GM12878 (cell line): Measurements from ENCODE around the gene LRP1. TPM values are rescaled to one million over a fixed set of nuclear protein-coding genes. Genes with fewer than 3 reads are reported as not detected.

Experiments
- ATAC-seq: fragments of 200-7000 bp; cut with Tn5 transposase; 3 replicates; pipeline ENCODE4 v1.9.1; 2020; ENCODE audit warnings: mild to moderate bottlenecking, moderate library complexity
- BruUV-seq: library from RNA; stranded (reverse); fragments of 400-500 nt; replicated peaks from 2 replicates; lab custom pipeline; 2021; lab: Mats Ljungman, UMichigan
- CTCF ChIA-PET: fragments of 300-600 bp; sonication (Branson Sonifier 250); formaldehyde crosslinking; extraction: SDS; loops from one replicate; lab custom pipeline; 2021; ENCODE audit warnings: inconsistent platforms; lab: Yijun Ruan, JAX
- POLR2A ChIA-PET: fragments of 350-600 bp; formaldehyde crosslinking; extraction: SDS; loops from one replicate; lab custom pipeline; 2021; ENCODE audit warnings: inconsistent platforms; lab: Charles Lee
- RAD21 ChIA-PET: fragments of 300-600 bp; sonication (Branson Sonifier 250); formaldehyde crosslinking; loops from one replicate; lab custom pipeline; 2023; ENCODE audit warnings: antibody characterized with exemption; ENCODE audit not compliant: unreplicated experiment; lab: Charles Lee
- SMC1A ChIA-PET: fragments of 300-600 bp; sonication (Branson Sonifier 250); formaldehyde crosslinking; loops from one replicate; lab custom pipeline; 2023; ENCODE audit not compliant: unreplicated experiment, uncharacterized antibody; lab: Charles Lee
- DNase-seq: peaks from one replicate; pipeline ENCODE4 v3.0.0-alpha.2; 2011; ENCODE audit warnings: low read depth, low spot score
- FAIRE-seq: peaks from 3 replicates; lab custom pipeline; 2011; peaks lifted over from hg19 to GRCh38; lab: Jason Lieb, UNC
- H2AFZ ChIP-seq: 2 replicates; pipeline ENCODE4 v1.6.0; 2011; ENCODE audit warnings: low read depth, low read length, control low read depth; ENCODE audit not compliant: control insufficient read depth
- H3K27ac ChIP-seq: 2 replicates; pipeline ENCODE4 v1.5.1; 2011; ENCODE audit warnings: control low read depth; ENCODE audit not compliant: control insufficient read depth, insufficient read depth
- H3K27me3 ChIP-seq, 2 experiments: replicated peaks in 1 of 2; 2 replicates each; pipeline versions ENCODE4 v1.6.0 to v1.6.1; 2011; ENCODE audit warnings: low read length in 1 of 2; ENCODE audit not compliant: control insufficient read depth in 2 of 2, insufficient read depth in 2 of 2
- H3K36me3 ChIP-seq, 2 experiments: 2 replicates each; pipeline ENCODE4 v1.5.1; 2011; ENCODE audit warnings: low read length in 1 of 2; ENCODE audit not compliant: control insufficient read depth in 2 of 2, insufficient read depth in 2 of 2
- H3K4me1 ChIP-seq: 2 replicates; pipeline ENCODE4 v1.6.1; 2011; ENCODE audit warnings: mild to moderate bottlenecking, low read length, moderate library complexity, mixed read lengths; ENCODE audit not compliant: control insufficient read depth, insufficient read depth
- H3K4me2 ChIP-seq: 2 replicates; pipeline ENCODE4 v1.6.0; 2011; ENCODE audit warnings: control low read depth; ENCODE audit not compliant: control insufficient read depth, insufficient read depth
- H3K4me3 ChIP-seq: fragments of 200-600 bp; sonication (generic); 2 replicates; pipeline ENCODE4 v1.5.1; 2016
- H3K79me2 ChIP-seq: 2 replicates; pipeline ENCODE4 v1.6.0; 2011; ENCODE audit warnings: low read length; ENCODE audit not compliant: control insufficient read depth, insufficient read depth
- H3K9ac ChIP-seq: 2 replicates; pipeline ENCODE4 v1.8.0; 2011; ENCODE audit warnings: low read length, control low read depth, mixed read lengths; ENCODE audit not compliant: control insufficient read depth, insufficient read depth
- H3K9me3 ChIP-seq: replicated peaks from 3 replicates; pipeline ENCODE4 v1.5.1; 2011; ENCODE audit warnings: mild to moderate bottlenecking, low read length; ENCODE audit not compliant: control insufficient read depth, insufficient read depth
- H4K20me1 ChIP-seq: 2 replicates; pipeline ENCODE4 v1.6.0; 2011; ENCODE audit not compliant: control insufficient read depth, insufficient read depth
- CHD2 ChIP-seq: IDR thresholded peaks from 2 replicates; pipeline ENCODE4 v1.6.1; 2011; ENCODE audit warnings: low read depth, low read length, improper control_type of control experiment, borderline replicate concordance
- E2F8 ChIP-seq: fragments of 450-650 bp; IDR thresholded peaks from 2 replicates; pipeline ENCODE4 v1.6.1; 2018; ENCODE audit warnings: mild to moderate bottlenecking, low read depth, moderate library complexity; ENCODE audit not compliant: partially characterized antibody
- HDGF ChIP-seq: fragments of 450-650 bp; IDR thresholded peaks from 2 replicates; pipeline ENCODE4 v1.6.1; 2016; ENCODE audit warnings: antibody characterized with exemption
- NR2C1 ChIP-seq: fragments of 450-650 bp; IDR thresholded peaks from 2 replicates; pipeline ENCODE4 v1.6.1; 2017; ENCODE audit warnings: antibody characterized with exemption, mild to moderate bottlenecking, moderate library complexity
- RELA ChIP-seq: fragments of 450-650 bp; IDR thresholded peaks from 2 replicates; pipeline ENCODE4 v1.8.0; 2014; ENCODE audit warnings: borderline replicate concordance; ENCODE audit not compliant: partially characterized antibody
- RFX5 ChIP-seq: IDR thresholded peaks from 2 replicates; pipeline ENCODE4 v1.6.1; 2011; ENCODE audit warnings: low read depth, low read length, improper control_type of control experiment
- STAT3 ChIP-seq: IDR thresholded peaks from 2 replicates; pipeline ENCODE4 v1.6.1; 2011; ENCODE audit warnings: low read depth, low read length, improper control_type of control experiment
- TCF7 ChIP-seq: IDR thresholded peaks from 2 replicates; pipeline ENCODE4 v1.6.1; 2014; ENCODE audit warnings: antibody characterized with exemption, borderline replicate concordance
- WGBS: methylation state at CpG from one replicate; pipeline ENCODE4 v1.1.6; 2016; ENCODE audit warnings: low lambda C conversion rate; ENCODE audit not compliant: insufficient replicate concordance, insufficient coverage; ENCODE audit errors: missing lambda C conversion rate; 5-methylcytosine and 5-hydroxymethylcytosine counted together
- in situ Hi-C: fragments of 300-500 bp; cut with MboI; formaldehyde crosslinking; loops from 9 replicates; pipeline ENCODE4 v1.14.3; 2018; ENCODE audit warnings: mixed read lengths
- intact Hi-C: fragments of 100-400 bp; cut with micrococcal nuclease; formaldehyde crosslinking; loops from one replicate; pipeline ENCODE4 v1.14.2; 2022; ENCODE audit not compliant: unreplicated experiment
- polyA plus RNA-seq, 11 experiments: library from polyadenylated mRNA; depleted of rRNA in 4 of 11; unstranded in 6 of 11; stranded (reverse) in 5 of 11; fragments of >200 nt; fragmentation: Nextera tagmentation in 4 of 11; fragmentation: Illumina TruSeq in 1 of 11; extraction: Ambion mirVana in 4 of 11; extraction: Trizol in 1 of 11; gene quantifications; 1 replicate in 1 of 11; 2 replicates in 10 of 11; pipeline versions ENCODE4 v1.2.1 to v1.2.3, GENCODE V29; 2011 to 2016; ENCODE audit warnings: inconsistent platforms in 2 of 11, missing spikeins in 2 of 11, low read depth in 1 of 11
- total RNA-seq, 4 experiments: library from RNA; depleted of rRNA in 3 of 4; stranded (reverse); fragments of >200 nt in 3 of 4; fragmentation: Illumina TruSeq in 1 of 4; extraction: Trizol in 1 of 4; gene quantifications; 2 replicates each; pipeline versions ENCODE4 v1.2.1 to v1.2.3, GENCODE V29; 2013 to 2021

Gene LRP1
- total and polyA plus RNA-seq, 10 of the 15 experiments (the other 5 are each of a cell fraction or from before 2014, with no cell fraction given): under 0.01 to 1.1 (median 0.20) TPM; not detected in 2

- no peak overlapping the region for H3K9ac ChIP-seq
- peaks cover 17 to 29% of the 10 kb centered on the region in 2 experiments; a peak in 3 of 4 replicates for H3K27me3 ChIP-seq
- H4K20me1 ChIP-seq: no peaks in the 10 kb centered on the region
- no peak overlapping the region for H3K4me2 ChIP-seq
- H3K9me3 ChIP-seq: no peaks in the 10 kb centered on the region
- no peak overlapping the region for H2AFZ ChIP-seq
- ChIA-PET POLR2A (interaction anchor here (1.6 kb wide), 1 partner anchor 10 kb away, joined by 3 read pairs; no protein-coding TSS in a partner anchor), CTCF (interaction anchor here (1.0 to 7.8 kb wide), 7 partner anchors 9 to 231 kb away, joined by 3 to 202 read pairs (median 9); partner anchors contain the start of gene STAC3), SMC1A (interaction anchor here (1.1 kb wide), 1 partner anchor 10 kb away, joined by 9 read pairs; no protein-coding TSS in a partner anchor), RAD21 (interaction anchor here (0.9 to 2.0 kb wide), 2 partner anchors 10 to 19 kb away, joined by 4 to 5 read pairs; no protein-coding TSS in a partner anchor)
- H3K27ac ChIP-seq: no peak overlapping the region
- in situ Hi-C loops (no loop called here), intact Hi-C loops (no loop called here)
- 44% methylated on average over 22 of the region's 22 CpGs for WGBS
- no TSS peak for BruUV-seq
- H3K4me3 ChIP-seq: no peak overlapping the region
- TF ChIP-seq CHD2: no peak
- TF ChIP-seq HDGF: peak; percentile 85; the same call in 1 of the 2 replicates
- no peak for TF ChIP-seq TCF7
- no peak for TF ChIP-seq NR2C1
- no peak for TF ChIP-seq RELA
- TF ChIP-seq STAT3: no peak
- no peak for TF ChIP-seq E2F8
- no peak for TF ChIP-seq RFX5
- peaks cover 13% of the 10 kb centered on the region for H3K4me1 ChIP-seq
- no peaks in the 10 kb centered on the region for H3K79me2 ChIP-seq
- no peaks in the 10 kb centered on the region for H3K36me3 ChIP-seq
- DNase-seq (no peak), ATAC-seq (peak; percentile 23), FAIRE-seq (no peak)
Observed at GRCh38 chr12:57223191-57224165, 95.2 kb downstream of the LRP1 start.
